ENCODE results near the gene NOL4L. TPM values are rescaled to one million over a fixed set of nuclear protein-coding genes. Genes with fewer than 3 reads are reported as not detected.

The NOL4L gene
- total and polyA plus RNA-seq, 9 donors = 3.3 to 17.1 (median 10.6) TPM

DNA sequence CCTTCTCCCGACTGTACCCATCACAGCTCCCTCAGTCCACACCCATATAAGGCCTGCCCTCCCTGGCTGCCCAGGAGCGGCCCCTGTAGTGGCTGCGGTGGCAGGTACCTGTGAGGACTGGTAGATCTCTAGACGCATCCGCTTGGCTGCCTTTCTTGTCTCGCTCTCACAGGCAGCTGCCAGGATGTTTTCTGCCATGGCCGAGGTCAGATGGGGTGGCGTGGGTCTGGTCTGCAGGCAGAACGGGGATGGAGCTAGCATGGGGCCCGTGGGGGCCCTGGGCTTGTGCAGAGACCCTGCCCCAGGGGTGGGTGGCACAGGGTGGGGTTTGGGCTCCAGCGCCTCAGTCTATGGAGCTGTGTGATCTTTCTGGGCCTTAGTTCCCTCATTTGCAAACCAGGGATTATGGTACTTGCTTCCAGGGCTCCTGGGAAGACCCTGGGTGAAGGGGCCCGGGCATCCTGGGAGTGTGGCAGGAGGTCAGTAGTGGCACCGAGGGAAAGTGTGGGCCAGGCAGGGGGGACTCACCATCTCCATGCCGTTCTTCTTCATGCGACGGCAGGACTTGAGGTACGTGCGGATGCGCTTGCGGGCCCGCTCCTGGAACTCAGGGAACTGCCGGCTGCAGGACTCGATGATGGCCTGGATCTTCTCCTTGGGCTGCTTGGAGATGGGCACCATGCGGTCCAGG, 132.2 kb downstream of the NOL4L start:
- Histone ChIP-seq H3K36me3 (no peaks in the 10 kb centered on the region), H3K27me3 (no peaks in the 10 kb centered on the region), H3K4me3 (no peak overlapping the region), H3K27ac (no peak overlapping the region), H3K9me3 (no peaks in the 10 kb centered on the region), H3K4me1 (ENCODE audit: insufficient read depth) (peaks cover 31% of the 10 kb centered on the region)
- 90 to 92% (median 90%) methylated on average over 24 of the region's 24 CpGs for WGBS, 3 donors
- intact Hi-C loops (cut with DNase I) = no loop called here
- no peak for TF ChIP-seq EP300 (IDR thresholded peaks at IDR 0.05)
- peak in 2 of 5 donors; percentile 20 for DNase-seq

DNA sequence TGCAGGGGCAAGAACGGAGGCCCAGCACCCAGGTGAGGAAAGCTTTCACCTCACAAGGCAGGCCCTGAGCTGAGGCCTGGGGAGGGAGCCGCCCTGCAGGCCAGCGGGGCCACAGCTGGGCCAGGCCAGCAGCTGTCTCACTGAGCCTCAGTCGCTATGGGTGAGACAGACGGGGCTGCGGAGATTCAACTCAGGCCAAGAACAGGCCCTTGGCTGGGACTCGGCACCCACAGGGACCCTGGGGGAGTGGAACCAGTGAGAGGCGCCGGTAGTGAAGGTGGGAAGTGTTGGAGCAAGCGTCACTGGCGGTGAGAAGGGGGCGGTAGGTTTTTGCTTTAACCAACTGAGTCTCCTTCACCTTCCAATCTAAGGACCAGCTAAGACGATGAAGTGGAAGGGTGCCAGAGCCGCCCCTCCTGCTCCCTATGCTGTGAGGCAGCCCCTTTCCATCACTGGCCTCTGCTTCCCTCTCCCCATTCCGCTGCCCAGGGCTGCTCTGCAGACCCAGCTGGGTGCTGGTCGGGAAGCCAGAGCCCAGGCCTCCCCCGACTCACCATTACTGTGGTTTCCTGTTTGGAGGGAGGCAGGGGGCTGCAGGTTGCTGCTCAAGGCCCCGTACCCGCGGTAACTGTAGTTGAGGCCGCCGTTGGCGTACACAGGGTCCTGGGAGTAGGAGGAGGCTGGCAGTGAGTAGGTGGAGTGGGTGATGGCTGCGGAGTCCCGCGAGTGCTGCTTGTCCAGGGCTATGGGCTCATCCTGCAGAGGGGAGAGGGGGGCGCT, 133.3 kb downstream of the NOL4L start:
- 63 to 75% (median 72%) methylated on average over 25 to 27 of the region's 27 CpGs for WGBS, 3 donors
- TF ChIP-seq, protein P1, sequence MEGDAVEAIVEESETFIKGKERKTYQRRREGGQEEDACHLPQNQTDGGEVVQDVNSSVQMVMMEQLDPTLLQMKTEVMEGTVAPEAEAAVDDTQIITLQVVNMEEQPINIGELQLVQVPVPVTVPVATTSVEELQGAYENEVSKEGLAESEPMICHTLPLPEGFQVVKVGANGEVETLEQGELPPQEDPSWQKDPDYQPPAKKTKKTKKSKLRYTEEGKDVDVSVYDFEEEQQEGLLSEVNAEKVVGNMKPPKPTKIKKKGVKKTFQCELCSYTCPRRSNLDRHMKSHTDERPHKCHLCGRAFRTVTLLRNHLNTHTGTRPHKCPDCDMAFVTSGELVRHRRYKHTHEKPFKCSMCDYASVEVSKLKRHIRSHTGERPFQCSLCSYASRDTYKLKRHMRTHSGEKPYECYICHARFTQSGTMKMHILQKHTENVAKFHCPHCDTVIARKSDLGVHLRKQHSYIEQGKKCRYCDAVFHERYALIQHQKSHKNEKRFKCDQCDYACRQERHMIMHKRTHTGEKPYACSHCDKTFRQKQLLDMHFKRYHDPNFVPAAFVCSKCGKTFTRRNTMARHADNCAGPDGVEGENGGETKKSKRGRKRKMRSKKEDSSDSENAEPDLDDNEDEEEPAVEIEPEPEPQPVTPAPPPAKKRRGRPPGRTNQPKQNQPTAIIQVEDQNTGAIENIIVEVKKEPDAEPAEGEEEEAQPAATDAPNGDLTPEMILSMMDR (IDR thresholded peaks at IDR 0.05) = no peak
- TF ChIP-seq POLR2A (IDR thresholded peaks at IDR 0.05) (no peak), EP300 (IDR thresholded peaks at IDR 0.05) (no peak)
- H3K36me3 ChIP-seq = no peaks in the 10 kb centered on the region
- H3K27me3 ChIP-seq = no peaks in the 10 kb centered on the region
- peak in 1 of 5 donors; percentile 25 for DNase-seq
- peaks cover 27% of the 10 kb centered on the region for H3K4me1 ChIP-seq (ENCODE audit: insufficient read depth)
- no peak overlapping the region for H3K27ac ChIP-seq
- no peaks in the 10 kb centered on the region for H3K9me3 ChIP-seq
- H3K4me3 ChIP-seq = no peak overlapping the region
- intact Hi-C loops (cut with DNase I) = no loop called here

DNA sequence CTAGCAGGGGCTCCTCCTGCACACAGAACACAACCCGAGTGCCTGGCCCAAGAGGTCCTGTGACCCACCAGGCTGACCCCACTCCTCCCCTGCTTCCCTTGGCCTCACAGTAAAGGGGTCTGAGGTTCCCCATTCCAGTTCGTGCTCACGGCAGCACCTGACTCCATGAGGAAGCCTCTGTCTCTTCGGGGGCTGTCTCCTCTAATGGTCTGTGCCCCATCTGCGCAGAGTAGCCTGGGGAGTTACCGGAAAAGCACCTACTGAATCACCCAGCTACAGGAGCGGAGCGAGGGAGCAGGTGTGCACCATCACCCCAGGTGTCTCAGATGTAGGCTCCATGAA, 133.8 kb downstream of the NOL4L start:
- H3K27me3 ChIP-seq = no peaks in the 10 kb centered on the region
- 70 to 74% (median 72%) methylated on average over 8 of the region's 8 CpGs for WGBS, 3 donors
- H3K4me3 ChIP-seq = no peak overlapping the region
- no peak for DNase-seq
- H3K27ac ChIP-seq = no peak overlapping the region
- H3K9me3 ChIP-seq = no peaks in the 10 kb centered on the region
- intact Hi-C loops (cut with DNase I) = no loop called here
- no peaks in the 10 kb centered on the region for H3K36me3 ChIP-seq
- H3K4me1 ChIP-seq (ENCODE audit: insufficient read depth) = peaks cover 24% of the 10 kb centered on the region
- TF ChIP-seq, protein P1 (IDR thresholded peaks at IDR 0.05) = no peak
- TF ChIP-seq POLR2A (IDR thresholded peaks at IDR 0.05) (no peak), EP300 (IDR thresholded peaks at IDR 0.05) (no peak)

DNA sequence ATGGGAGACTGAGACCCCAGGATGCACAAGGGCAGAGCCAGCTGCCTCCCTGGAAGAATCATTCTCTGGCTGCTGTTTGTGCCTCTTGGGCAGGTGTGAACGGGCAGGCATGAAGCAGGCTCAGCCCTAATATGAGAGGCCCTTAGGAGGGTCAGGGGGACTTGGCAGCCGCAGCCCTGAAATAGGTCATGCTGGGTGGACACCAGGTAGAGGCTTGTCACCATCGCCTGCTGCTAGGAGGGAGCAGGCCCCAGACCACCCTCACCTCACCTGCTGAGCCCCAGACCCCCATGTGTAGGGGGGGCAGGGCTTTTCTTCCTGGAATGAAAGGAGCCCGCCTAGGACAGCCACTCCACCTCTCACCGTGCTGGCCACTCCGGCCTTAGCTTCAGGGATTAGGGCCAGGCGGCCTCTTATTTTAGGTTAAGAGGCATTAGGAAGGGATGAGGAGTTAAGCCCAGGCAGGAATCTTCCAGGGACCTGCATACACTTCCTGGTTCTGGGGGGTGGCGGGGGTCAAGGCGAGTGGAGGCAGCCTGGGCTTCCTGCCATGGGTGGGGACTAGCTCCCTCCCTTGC, 134.6 kb downstream of the NOL4L start:
- H3K27ac ChIP-seq = peak overlapping the region in 1 of 2 donors; percentile 36
- H3K4me1 ChIP-seq (ENCODE audit: insufficient read depth) = peaks cover 23% of the 10 kb centered on the region

More for the DNA sequence above, 134.6 kb downstream of the NOL4L start:
- Histone ChIP-seq H3K27me3 (no peaks in the 10 kb centered on the region), H3K4me3 (no peak overlapping the region), H3K36me3 (no peaks in the 10 kb centered on the region), H3K9me3 (no peaks in the 10 kb centered on the region)
- intact Hi-C loops (cut with DNase I) = no loop called here
- TF ChIP-seq, protein P1 (IDR thresholded peaks at IDR 0.05) = no peak
- TF ChIP-seq EP300 (IDR thresholded peaks at IDR 0.05) (no peak), POLR2A (IDR thresholded peaks at IDR 0.05) (no peak)
- DNase-seq = peak in 3 of 5 donors; percentile 49 to 72 (median 52)
- 41 to 62% (median 50%) methylated on average over 8 to 9 of the region's 9 CpGs for WGBS, 3 donors
